Muscle of back (tissue), 11 donors: ENCODE results near the gene MAPK8IP1. TPM values are rescaled to one million over a fixed set of nuclear protein-coding genes. Genes with fewer than 3 reads are reported as not detected.

Experiments
- DNase-seq, 3 donors: peaks; one replicate each; pipeline versions ENCODE4 v3.0.0 to v3.0.0-alpha.2; 2013
- polyA plus RNA-seq, 10 donors: library from polyadenylated mRNA; unstranded; fragments of 120-200 nt; gene quantifications; one replicate each; pipeline ENCODE4 v1.2.1, GENCODE V29; 2013; ENCODE audit not compliant: insufficient read length in 10 of 10

The MAPK8IP1 gene
- polyA plus RNA-seq, 10 donors = 18.2 to 36.3 (median 32.8) TPM

DNA sequence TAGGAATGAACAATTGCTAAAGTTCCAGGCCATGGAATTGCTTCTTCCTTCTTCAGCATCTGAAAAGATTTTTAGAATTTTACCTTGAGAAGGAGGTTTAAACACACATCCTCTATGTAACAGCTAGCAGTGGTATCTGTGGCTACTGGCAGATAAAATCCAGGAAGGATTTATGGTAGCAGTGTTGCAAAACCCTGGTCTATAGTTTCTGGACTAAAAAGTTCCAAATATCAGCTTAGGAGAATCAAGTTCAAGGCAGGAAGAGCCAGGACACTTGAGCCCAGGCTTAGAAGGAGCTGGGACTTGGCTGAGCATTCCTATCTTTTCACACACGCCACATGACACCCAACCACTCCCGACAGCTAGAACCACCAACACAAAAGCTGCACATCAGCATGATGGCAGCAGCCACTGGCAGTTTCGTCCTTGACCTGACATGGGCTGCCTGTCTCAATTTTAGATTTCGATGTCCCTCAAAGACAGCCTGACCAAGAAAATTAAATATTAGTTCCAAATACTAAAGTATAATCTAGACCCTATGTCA lies 51.1 kb downstream of the MAPK8IP1 start:
- no peak for DNase-seq

DNA sequence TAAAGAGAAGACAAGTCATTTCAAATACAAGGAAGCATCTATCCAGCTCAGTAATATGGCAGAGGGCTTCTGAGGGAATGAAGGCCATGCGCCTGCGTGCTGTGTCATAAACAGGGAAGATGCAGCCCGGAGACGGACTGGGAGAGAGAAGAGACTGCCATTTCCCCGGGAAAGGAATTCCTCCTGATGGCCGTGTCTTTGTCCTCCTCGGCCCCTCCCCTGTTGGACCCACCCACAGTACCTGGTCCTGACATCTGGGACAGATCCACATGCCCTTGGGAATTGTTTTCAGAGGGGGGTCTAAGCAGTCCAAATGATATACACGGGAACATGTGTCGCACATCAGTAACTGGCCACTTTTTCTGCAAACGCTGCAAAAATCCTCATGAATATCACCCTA lies 52.5 kb downstream of the MAPK8IP1 start:
- no peak for DNase-seq

DNA sequence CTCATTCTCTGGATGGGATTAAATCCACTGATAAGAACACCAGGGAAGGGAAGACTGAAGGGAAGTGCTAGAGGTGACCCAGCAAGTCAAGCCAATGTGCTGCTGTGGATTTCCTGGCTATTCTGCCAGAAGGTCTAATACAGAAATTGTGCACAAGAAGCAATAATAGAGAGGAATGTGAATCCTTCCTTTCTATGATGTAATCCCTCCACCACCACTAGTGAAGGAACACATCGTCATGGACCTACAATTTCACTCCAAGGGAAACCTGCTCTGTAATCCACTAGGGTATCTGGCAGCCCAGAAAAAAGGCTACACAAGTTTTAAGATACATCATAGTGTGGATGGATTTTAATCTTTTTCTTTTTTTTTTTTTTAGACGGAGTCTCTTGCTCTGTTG lies 54.4 kb downstream of the MAPK8IP1 start:
- no peak for DNase-seq

DNA sequence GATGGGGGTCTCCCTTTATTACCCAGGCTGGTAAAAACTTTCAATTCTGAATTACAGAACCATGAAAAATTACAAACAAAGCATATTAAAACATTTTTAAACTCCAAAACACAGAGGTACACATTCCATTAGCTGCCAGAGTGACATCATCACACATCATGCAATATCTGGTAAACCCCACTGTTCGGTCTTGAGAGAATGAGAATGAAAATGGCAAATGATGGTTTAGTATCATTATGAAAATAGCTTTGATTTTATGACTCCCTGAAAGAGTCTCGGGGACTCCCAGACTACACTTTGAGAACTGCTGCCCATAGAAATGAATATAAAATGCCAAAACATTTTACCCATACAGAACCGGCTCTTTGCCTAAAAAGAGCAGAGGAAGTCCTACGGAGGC lies 55.8 kb downstream of the MAPK8IP1 start:
- DNase-seq = no peak

DNA sequence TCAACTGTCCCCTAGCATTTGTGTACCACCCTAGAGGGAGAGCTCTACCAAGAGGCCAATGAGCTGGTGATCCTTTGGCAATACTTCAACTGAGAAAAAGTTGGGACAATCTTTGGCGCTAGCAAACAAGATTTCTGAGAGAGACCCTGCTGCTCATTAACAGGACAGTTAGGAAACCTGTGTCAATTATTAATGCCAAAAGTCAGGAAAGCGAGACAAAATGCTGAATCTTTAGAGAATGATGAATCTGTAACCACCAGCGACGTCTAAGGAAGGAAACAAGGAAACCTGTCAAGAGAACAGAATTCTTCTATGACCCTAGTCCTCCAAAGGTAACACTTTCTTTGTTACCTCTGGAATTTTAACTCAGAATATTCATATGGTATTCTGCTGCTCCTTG lies 56.9 kb downstream of the MAPK8IP1 start:
- no peak for DNase-seq

DNA sequence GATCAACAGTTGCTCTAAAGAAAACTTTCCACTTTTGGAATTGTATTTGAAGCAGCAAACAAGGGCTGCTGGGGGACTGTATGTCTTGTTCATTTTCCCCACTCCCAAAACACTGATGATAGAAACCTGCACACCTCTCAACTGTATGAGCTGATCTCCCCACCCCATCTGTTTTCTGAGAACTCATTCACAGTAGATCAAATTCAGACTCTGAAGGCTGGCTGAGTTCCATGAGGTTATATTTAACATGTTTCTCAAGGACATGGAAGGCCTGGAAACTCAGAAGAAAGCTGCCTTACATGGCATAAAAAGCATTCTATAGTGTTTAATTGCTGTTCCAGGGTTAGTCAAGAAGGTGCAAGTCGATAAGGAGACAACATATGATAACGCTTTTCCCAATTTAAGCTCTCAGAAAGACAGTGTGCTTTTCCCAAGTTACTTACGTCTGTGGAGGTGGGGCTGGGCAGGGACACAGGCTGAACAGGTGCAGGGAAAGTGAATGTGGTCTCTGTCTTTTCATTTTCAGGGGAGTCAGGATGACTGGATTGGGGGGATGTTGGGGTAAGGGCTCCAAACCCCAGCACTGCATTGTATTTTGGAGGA lies 60.0 kb downstream of the MAPK8IP1 start:
- DNase-seq = no peak

DNA sequence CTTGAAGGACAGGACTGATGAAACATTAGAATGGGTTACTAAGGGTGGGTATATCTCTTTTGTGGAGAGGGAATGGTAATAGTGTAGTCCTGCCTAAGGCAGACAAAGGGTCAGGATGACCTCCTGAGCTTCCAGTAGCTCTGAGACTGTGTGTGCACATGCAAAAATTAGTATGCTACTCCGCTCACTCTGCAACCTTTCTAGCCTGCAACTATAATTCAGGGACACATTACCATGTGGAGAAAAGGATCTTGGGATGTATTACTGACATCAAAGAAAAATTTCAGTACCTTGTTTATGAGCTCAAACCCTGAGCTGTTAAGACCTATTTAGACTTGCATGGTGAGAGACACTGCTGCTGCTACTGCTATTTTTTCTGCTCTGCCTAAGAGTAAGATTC lies 62.4 kb downstream of the MAPK8IP1 start:
- DNase-seq = no peak

DNA sequence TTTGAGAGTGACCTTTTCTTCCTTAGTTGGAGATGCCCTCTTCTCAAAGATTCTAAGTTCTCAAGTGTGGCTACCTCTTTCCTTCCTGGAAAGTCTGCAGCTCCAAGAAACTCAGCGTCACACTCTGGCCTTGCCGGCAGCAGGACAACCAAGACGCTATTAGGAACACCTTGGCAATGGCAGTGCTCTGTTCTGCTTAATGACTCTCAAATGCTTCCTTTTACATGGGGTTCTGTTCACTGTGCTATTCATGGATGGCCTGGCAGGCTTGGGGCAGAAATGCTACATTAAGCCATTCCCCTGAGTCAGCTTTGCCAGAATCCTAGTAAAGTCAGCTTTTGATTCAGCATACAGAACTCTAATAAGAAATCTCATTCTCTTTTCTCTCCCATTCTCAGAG lies 62.9 kb downstream of the MAPK8IP1 start:
- DNase-seq = no peak

DNA sequence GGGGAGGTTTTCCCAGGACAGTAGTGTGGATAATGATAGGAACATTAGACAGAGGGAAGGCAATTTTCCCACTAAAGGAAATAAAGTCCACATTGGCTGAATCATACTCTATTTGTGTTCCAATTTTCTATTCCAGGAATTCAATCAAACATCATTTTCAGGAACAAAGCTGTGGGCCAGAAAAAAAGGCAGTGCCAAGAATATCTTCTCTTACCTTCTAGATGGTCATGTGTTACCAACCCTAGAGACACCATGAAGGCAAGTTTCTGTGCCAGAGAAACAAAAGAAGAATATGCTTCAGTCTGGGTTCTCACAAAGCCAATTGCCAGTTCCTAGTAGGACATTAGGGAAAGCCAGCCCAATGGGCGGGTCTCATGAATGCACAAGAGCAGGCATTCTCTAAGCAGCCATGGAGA lies 64.5 kb downstream of the MAPK8IP1 start:
- peak in 1 of 3 donors; percentile 32 for DNase-seq

Other genes with a start within 250 kb of the MAPK8IP1 start
- 10 to 100 TPM; 10.1 to 20.7 (median 14.2) TPM for gene CHST1, start 220.0 kb upstream of the MAPK8IP1 start, polyA plus RNA-seq
- gene SLC35C1, start 80.5 kb upstream of the MAPK8IP1 start, polyA plus RNA-seq = 1 to 10 TPM; 5.5 to 9.7 (median 7.7) TPM
- 10 to 100 TPM; 21.6 to 34.1 (median 28.4) TPM for gene CRY2, start 38.2 kb upstream of the MAPK8IP1 start, polyA plus RNA-seq
- under 1 TPM in 8 of 10 donors, not detected in 2; 0.20 to 0.36 (median 0.26) TPM for gene FREY1, start 21.6 kb downstream of the MAPK8IP1 start, polyA plus RNA-seq
- gene PEX16, start 32.2 kb downstream of the MAPK8IP1 start, polyA plus RNA-seq = 10 to 100 TPM in 7 of 10 donors, 1 to 10 TPM in 3; 7.6 to 13.9 (median 10.2) TPM
- 1 to 10 TPM in 3 of 10 donors, under 1 TPM in 7; 0.25 to 7.3 (median 0.48) TPM for gene LARGE2, start 37.0 kb downstream of the MAPK8IP1 start, polyA plus RNA-seq
- 10 to 100 TPM; 26.8 to 44.2 (median 33.1) TPM for gene PHF21A, start 235.8 kb downstream of the MAPK8IP1 start, polyA plus RNA-seq